HL-60/S4 treated with phorbol 12-myristate 13-acetate at 8.2 ng/mL for 4 days and 3 days (cell line): ENCODE data around the gene MITF.

ENCODE experiments used
- in situ Hi-C: fragments of 300-500 bp; cut with MboI; formaldehyde crosslinking; loops from 2 replicates; pipeline ENCODE4 v1.15.0; 2022; ENCODE audit warnings: low sequenced_read_pairs

MITF gene

GRCh38 chr3:69739204-69740102, at the start of gene MITF:
Gene MITF, plus strand, starts transcription at chr3:69739464. Its CDS starts 134 bp downstream, at chr3:69739598.
- in situ Hi-C loops = no loop called here

- in situ Hi-C loops = no loop called here
Observed at GRCh38 chr3:69691860-69692259, 47.4 kb upstream of the MITF start.

GRCh38 chr3:69692761-69693160, 46.5 kb upstream of the MITF start:
- in situ Hi-C loops = no loop called here

- in situ Hi-C loops = no loop called here
Observed at GRCh38 chr3:69695443-69695842, 43.8 kb upstream of the MITF start.

- in situ Hi-C loops = no loop called here
Observed at GRCh38 chr3:69695933-69696332, 43.3 kb upstream of the MITF start.

- in situ Hi-C loops = no loop called here
Observed at GRCh38 chr3:69696367-69696766, 42.9 kb upstream of the MITF start.

- in situ Hi-C loops = no loop called here
Observed at GRCh38 chr3:69697381-69697780, 41.9 kb upstream of the MITF start.

GRCh38 chr3:69698728-69699127, 40.5 kb upstream of the MITF start:
- in situ Hi-C loops = no loop called here

GRCh38 chr3:69699183-69699582, 40.1 kb upstream of the MITF start:
- in situ Hi-C loops = no loop called here

GRCh38 chr3:69700949-69701348, 38.3 kb upstream of the MITF start:
- in situ Hi-C loops = no loop called here

GRCh38 chr3:69710153-69710977, 28.9 kb upstream of the MITF start:
- in situ Hi-C loops = no loop called here

- in situ Hi-C loops = no loop called here
Observed at GRCh38 chr3:69712269-69712668, 27.0 kb upstream of the MITF start.

- in situ Hi-C loops = no loop called here
Observed at GRCh38 chr3:69712933-69713332, 26.3 kb upstream of the MITF start.

GRCh38 chr3:69715204-69715603, 24.1 kb upstream of the MITF start:
- in situ Hi-C loops = no loop called here

- in situ Hi-C loops = no loop called here
Observed at GRCh38 chr3:69716119-69716518, 23.1 kb upstream of the MITF start.

- in situ Hi-C loops = no loop called here
Observed at GRCh38 chr3:69718866-69719586, 20.2 kb upstream of the MITF start.

- in situ Hi-C loops = no loop called here
Observed at GRCh38 chr3:69719587-69720122, 19.6 kb upstream of the MITF start.

GRCh38 chr3:69720824-69721223, 18.4 kb upstream of the MITF start:
- in situ Hi-C loops = no loop called here

GRCh38 chr3:69723389-69723788, 15.9 kb upstream of the MITF start:
- in situ Hi-C loops = no loop called here

- in situ Hi-C loops = no loop called here
Observed at GRCh38 chr3:69724722-69725435, 14.4 kb upstream of the MITF start.
